HEK293T (cell line): ENCODE measurements around the gene SLC43A2.

ENCODE experiments used
- CTCF ChIA-PET: fragments of 350-600 bp; formaldehyde crosslinking; extraction: SDS; loops from one replicate; lab custom pipeline; 2021; ENCODE audit warnings: antibody characterized with exemption, inconsistent platforms; lab: Yijun Ruan, JAX
- POLR2A ChIA-PET: fragments of 350-600 bp; formaldehyde crosslinking; extraction: SDS; loops from one replicate; lab custom pipeline; 2020; ENCODE audit warnings: antibody characterized with exemption, inconsistent platforms; lab: Yijun Ruan, JAX
- DNase-seq: peaks from one replicate; pipeline ENCODE4 v3.0.0; 2012; ENCODE audit warnings: mixed read lengths; ENCODE audit errors: extremely low spot score
- ARNT ChIP-seq: fragments of 450-650 bp; IDR thresholded peaks from 2 replicates; pipeline ENCODE4 v1.6.1; 2017; ENCODE audit warnings: mild to moderate bottlenecking
- BHLHE40 ChIP-seq: fragments of 450-650 bp; IDR thresholded peaks from 2 replicates; pipeline ENCODE4 v1.6.1; 2016; ENCODE audit warnings: mild to moderate bottlenecking, moderate library complexity, borderline replicate concordance
- CTBP1 ChIP-seq: fragments of 450-650 bp; IDR thresholded peaks from 2 replicates; pipeline ENCODE4 v1.6.1; 2016; ENCODE audit warnings: borderline replicate concordance
- ELF4 ChIP-seq: fragments of 450-650 bp; IDR thresholded peaks from 2 replicates; pipeline ENCODE4 v1.6.1; 2017; ENCODE audit warnings: antibody characterized with exemption
- FOXA1 ChIP-seq: fragments of 450-650 bp; IDR thresholded peaks from 2 replicates; pipeline ENCODE4 v1.6.1; 2016; ENCODE audit warnings: mild to moderate bottlenecking
- FOXK2 ChIP-seq: fragments of 450-650 bp; IDR thresholded peaks from 2 replicates; pipeline ENCODE4 v1.6.1; 2016; ENCODE audit warnings: mild to moderate bottlenecking
- FOXM1 ChIP-seq: fragments of 450-650 bp; IDR thresholded peaks from 2 replicates; pipeline ENCODE4 v1.6.1; 2017; ENCODE audit warnings: mild to moderate bottlenecking, borderline replicate concordance
- HDGF ChIP-seq: fragments of 450-650 bp; IDR thresholded peaks from 2 replicates; pipeline ENCODE4 v1.6.1; 2017; ENCODE audit warnings: antibody characterized with exemption, borderline replicate concordance
- L3MBTL2 ChIP-seq: fragments of 450-650 bp; conservative IDR thresholded peaks from 2 replicates; pipeline ENCODE4 v1.6.1; 2016; ENCODE audit warnings: mild to moderate bottlenecking
- LEF1 ChIP-seq: fragments of 450-650 bp; IDR thresholded peaks from 2 replicates; pipeline ENCODE4 v1.6.1; 2017; ENCODE audit warnings: mild to moderate bottlenecking, borderline replicate concordance
- NFRKB ChIP-seq: fragments of 450-650 bp; IDR thresholded peaks from 2 replicates; pipeline ENCODE4 v1.6.1; 2016; ENCODE audit warnings: mild to moderate bottlenecking, moderate library complexity
- SP1 ChIP-seq: fragments of 450-650 bp; IDR thresholded peaks from 2 replicates; pipeline ENCODE4 v1.6.1; 2017
- SUZ12 ChIP-seq: fragments of 450-650 bp; IDR thresholded peaks from 2 replicates; pipeline ENCODE4 v1.6.1; 2016; ENCODE audit warnings: mild to moderate bottlenecking
- TARDBP ChIP-seq: fragments of 450-650 bp; IDR thresholded peaks from 2 replicates; pipeline ENCODE4 v1.6.1; 2016
- ZNF384 ChIP-seq: fragments of 450-650 bp; IDR thresholded peaks from 2 replicates; pipeline ENCODE4 v1.6.1; 2016
- TF ChIP-seq, protein P1 (sequence below): fragments of 450-650 bp; IDR thresholded peaks from 2 replicates; pipeline ENCODE4 v1.6.1; 2016

SLC43A2 gene

GRCh38 chr17:1553354-1554266 lies 75.0 kb downstream of the SLC43A2 start:
- TF ChIP-seq, protein P1, sequence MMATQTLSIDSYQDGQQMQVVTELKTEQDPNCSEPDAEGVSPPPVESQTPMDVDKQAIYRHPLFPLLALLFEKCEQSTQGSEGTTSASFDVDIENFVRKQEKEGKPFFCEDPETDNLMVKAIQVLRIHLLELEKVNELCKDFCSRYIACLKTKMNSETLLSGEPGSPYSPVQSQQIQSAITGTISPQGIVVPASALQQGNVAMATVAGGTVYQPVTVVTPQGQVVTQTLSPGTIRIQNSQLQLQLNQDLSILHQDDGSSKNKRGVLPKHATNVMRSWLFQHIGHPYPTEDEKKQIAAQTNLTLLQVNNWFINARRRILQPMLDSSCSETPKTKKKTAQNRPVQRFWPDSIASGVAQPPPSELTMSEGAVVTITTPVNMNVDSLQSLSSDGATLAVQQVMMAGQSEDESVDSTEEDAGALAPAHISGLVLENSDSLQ = no peak
- no peak for TF ChIP-seq LEF1
- TF ChIP-seq L3MBTL2 = no peak
- TF ChIP-seq FOXA1 = no peak
- no peak for TF ChIP-seq ZNF384
- TF ChIP-seq SUZ12 = no peak
- TF ChIP-seq SP1 = no peak
- TF ChIP-seq NFRKB = no peak
- TF ChIP-seq BHLHE40 = no peak
- TF ChIP-seq FOXM1 = no peak
- CTCF ChIA-PET = interaction anchor here (0.6 kb wide), 1 partner anchor 34 kb away, joined by 4 read pairs; no protein-coding TSS in a partner anchor
- POLR2A ChIA-PET = interaction anchor here (0.9 kb wide), 1 partner anchor 8 kb away, joined by 3 read pairs; no protein-coding TSS in a partner anchor
- DNase-seq = no peak

DNA sequence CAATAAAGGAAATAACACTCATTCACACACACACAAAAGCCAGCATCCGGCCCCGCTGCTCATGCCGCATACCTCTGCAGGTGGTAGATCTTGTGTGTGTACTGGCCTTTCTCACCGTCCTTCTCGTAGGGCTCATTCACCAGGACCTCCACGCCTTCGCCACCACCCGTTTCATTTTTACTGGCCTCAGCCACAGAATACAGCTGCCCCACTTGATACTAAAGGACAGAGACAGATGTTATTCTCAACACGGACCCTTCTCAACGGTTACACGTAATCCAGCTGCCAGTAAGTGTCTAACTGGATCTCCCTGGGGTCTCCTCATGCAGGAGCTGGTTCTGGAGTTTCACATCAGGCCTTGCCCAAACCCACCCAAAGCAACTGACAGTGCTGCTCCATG lies 75.7 kb downstream of the SLC43A2 start:
- ChIA-PET POLR2A (interaction anchor here (0.9 kb wide), 1 partner anchor 9 kb away, joined by 3 read pairs; no protein-coding TSS in a partner anchor), CTCF (no interaction called here)
- TF ChIP-seq ELF4 (no peak), ZNF384 (no peak), FOXK2 (no peak), BHLHE40 (no peak), FOXM1 (no peak), ARNT (no peak), CTBP1 (no peak), LEF1 (no peak), SUZ12 (no peak), SP1 (no peak), L3MBTL2 (no peak), TARDBP (no peak), NFRKB (no peak)
- TF ChIP-seq, protein P1 = no peak
- DNase-seq = no peak

DNA sequence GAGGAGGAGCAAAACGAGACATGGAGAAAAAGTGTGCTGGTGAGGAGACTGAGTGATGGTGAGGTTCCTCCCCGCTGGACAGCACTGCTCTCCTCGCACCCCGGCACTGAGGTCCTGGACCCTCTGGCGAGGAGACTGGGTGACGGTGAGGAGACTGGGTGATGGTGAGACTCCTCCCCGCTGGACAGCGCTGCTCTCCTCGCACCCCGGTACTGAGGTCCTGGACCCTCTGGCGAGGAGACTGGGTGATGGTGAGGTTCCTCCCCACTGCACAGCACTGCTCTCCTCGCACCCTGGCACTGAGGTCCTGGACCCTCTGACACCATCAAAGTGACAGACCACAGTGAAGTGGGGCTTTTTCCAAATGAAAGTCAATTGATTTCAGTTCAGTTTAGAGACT lies 76.9 kb downstream of the SLC43A2 start:
- DNase-seq = no peak
- ChIA-PET POLR2A (no interaction called here), CTCF (no interaction called here)
- TF ChIP-seq ARNT = no peak
- TF ChIP-seq SUZ12 = no peak
- no peak for TF ChIP-seq ELF4
- no peak for TF ChIP-seq HDGF
- no peak for TF ChIP-seq FOXM1
- TF ChIP-seq CTBP1 = no peak
- no peak for TF ChIP-seq TARDBP
- TF ChIP-seq, protein P1 = no peak
- TF ChIP-seq FOXA1 = no peak

GRCh38 chr17:1548032-1548431 lies 80.6 kb downstream of the SLC43A2 start:
- DNase-seq = no peak
- CTCF ChIA-PET = no interaction called here
- TF ChIP-seq L3MBTL2 = no peak

GRCh38 chr17:1546292-1546922 lies 82.2 kb downstream of the SLC43A2 start:
- ChIA-PET POLR2A (no interaction called here), CTCF (interaction anchor here (0.6 kb wide), 1 partner anchor 185 kb away, joined by 3 read pairs; no protein-coding TSS in a partner anchor)
- no peak for DNase-seq
- no peak for TF ChIP-seq NFRKB
- TF ChIP-seq FOXK2 = no peak
- no peak for TF ChIP-seq HDGF
- TF ChIP-seq CTBP1 = no peak

More at GRCh38 chr17:1548032-1548431, 80.6 kb downstream of the SLC43A2 start:
- POLR2A ChIA-PET = interaction anchor here (0.8 kb wide), 1 partner anchor 13 kb away, joined by 5 read pairs; no protein-coding TSS in a partner anchor

DNA sequence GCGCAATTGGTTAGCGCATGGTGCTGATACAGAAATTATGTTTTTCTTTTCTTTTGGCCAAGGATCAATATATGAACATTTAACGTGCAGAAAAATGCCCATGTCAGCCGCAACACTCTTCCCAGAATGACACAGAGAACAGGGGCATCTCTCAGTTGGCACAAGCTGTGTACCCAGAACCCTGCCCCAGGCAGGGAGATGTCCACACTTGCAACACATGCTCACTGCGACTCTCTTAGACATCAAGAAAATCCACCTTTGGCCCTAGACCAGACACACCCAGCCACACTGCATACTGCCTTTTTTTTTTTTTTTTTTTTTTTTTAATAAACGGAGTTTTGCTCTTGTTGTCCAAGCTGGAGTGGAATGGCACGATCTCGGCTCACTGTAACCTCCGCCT lies 83.0 kb downstream of the SLC43A2 start:
- no peak for DNase-seq
- ChIA-PET POLR2A (interaction anchor here (0.7 kb wide), 1 partner anchor 537 kb away, joined by 3 read pairs; no protein-coding TSS in a partner anchor), CTCF (no interaction called here)
- TF ChIP-seq FOXA1 = no peak
- TF ChIP-seq L3MBTL2 = no peak
- TF ChIP-seq ARNT = no peak
- no peak for TF ChIP-seq FOXM1
- no peak for TF ChIP-seq SUZ12
- no peak for TF ChIP-seq LEF1
- TF ChIP-seq ELF4 = no peak
- TF ChIP-seq CTBP1 = no peak
- TF ChIP-seq NFRKB = no peak
